H1 (cell line): ENCODE results near the gene SHANK1. TPM values are rescaled to one million over a fixed set of nuclear protein-coding genes. Genes with fewer than 3 reads are reported as not detected.

Experiments
- CTCF ChIA-PET: fragments of 300-600 bp; sonication (Branson Sonifier 250); formaldehyde crosslinking; loops from one replicate; lab custom pipeline; 2021; ENCODE audit not compliant: partially characterized antibody; lab: Charles Lee
- POLR2A ChIA-PET: fragments of 300-600 bp; sonication (Branson Sonifier 250); formaldehyde crosslinking; loops from one replicate; lab custom pipeline; 2021; ENCODE audit warnings: inconsistent platforms; ENCODE audit not compliant: partially characterized antibody; lab: Charles Lee
- DNase-seq, 2 experiments: peaks; one replicate each; pipeline versions ENCODE4 v3.0.0 to v3.0.0-alpha.2; 2010 to 2022; ENCODE audit warnings: low spot score in 2 of 2, low read depth in 1 of 2, mixed read lengths in 1 of 2
- FAIRE-seq: peaks from 2 replicates; lab custom pipeline; 2011; peaks lifted over from hg19 to GRCh38; lab: Jason Lieb, UNC
- H2AFZ ChIP-seq: 2 replicates; pipeline ENCODE4 v1.8.1; 2012; ENCODE audit warnings: low read length, inconsistent platforms
- H2AK5ac ChIP-seq: 2 replicates; pipeline ENCODE4 v1.6.1; 2013; ENCODE audit warnings: low read depth, low read length
- H2BK120ac ChIP-seq: replicated peaks from 2 replicates; pipeline ENCODE3; 2013; ENCODE audit warnings: low read depth, low read length, inconsistent platforms
- H2BK12ac ChIP-seq: 2 replicates; pipeline ENCODE4 v1.6.1; 2013; ENCODE audit warnings: low read depth, low read length
- H2BK15ac ChIP-seq: 2 replicates; pipeline ENCODE4 v1.6.1; 2013; ENCODE audit warnings: low read length
- H2BK20ac ChIP-seq: 2 replicates; pipeline ENCODE4 v1.6.1; 2013; ENCODE audit warnings: low read length
- H2BK5ac ChIP-seq: 2 replicates; pipeline ENCODE4 v1.6.1; 2013; ENCODE audit warnings: low read depth, low read length
- H3K14ac ChIP-seq: 2 replicates; pipeline ENCODE4 v1.6.1; 2013; ENCODE audit warnings: inconsistent platforms; ENCODE audit not compliant: insufficient read length
- H3K18ac ChIP-seq: 2 replicates; pipeline ENCODE4 v1.6.1; 2013; ENCODE audit warnings: low read length; ENCODE audit errors: extremely low read depth
- H3K23ac ChIP-seq: 2 replicates; pipeline ENCODE4 v1.6.1; 2013; ENCODE audit warnings: inconsistent platforms; ENCODE audit not compliant: insufficient read length
- H3K23me2 ChIP-seq: 2 replicates; pipeline ENCODE4 v1.6.1; 2013; ENCODE audit warnings: low read depth, low read length
- H3K27ac ChIP-seq: 2 replicates; pipeline ENCODE4 v1.6.1; 2011; ENCODE audit warnings: low read depth, low read length, inconsistent platforms
- H3K27me3 ChIP-seq, 4 experiments: replicated peaks in 1 of 4; 1 replicate in 1 of 4; 2 replicates in 3 of 4; pipeline versions ENCODE4 v1.6.1 to v1.8.1; 2011 to 2013; ENCODE audit warnings: low read length in 3 of 4, mild to moderate bottlenecking in 3 of 4, inconsistent platforms in 2 of 4, mixed read lengths in 2 of 4, moderate library complexity in 1 of 4; ENCODE audit not compliant: control insufficient read depth in 3 of 4, insufficient read depth in 3 of 4; ENCODE audit errors: extremely low read depth in 1 of 4
- H3K36me3 ChIP-seq, 4 experiments: 2 replicates each; pipeline versions ENCODE4 v1.6.1 to v1.8.1; 2011 to 2013; ENCODE audit warnings: mild to moderate bottlenecking in 4 of 4, low read length in 3 of 4, moderate library complexity in 2 of 4, control low read depth in 1 of 4, inconsistent platforms in 1 of 4; ENCODE audit not compliant: insufficient read depth in 4 of 4, control insufficient read depth in 2 of 4
- H3K4ac ChIP-seq: replicated peaks from 2 replicates; pipeline ENCODE3; 2013; ENCODE audit warnings: low read length, low read depth, mixed read lengths, inconsistent platforms; ENCODE audit not compliant: insufficient read length
- H3K4me1 ChIP-seq, 4 experiments: replicated peaks in 1 of 4; 1 replicate in 1 of 4; 2 replicates in 3 of 4; pipeline versions ENCODE4 v1.6.1 to v1.8.1; 2011 to 2013; ENCODE audit warnings: low read length in 3 of 4, inconsistent platforms in 2 of 4, mixed read lengths in 1 of 4; ENCODE audit not compliant: insufficient read depth in 4 of 4, control insufficient read depth in 3 of 4
- H3K4me2 ChIP-seq, 2 experiments: 2 replicates each; pipeline versions ENCODE4 v1.6.1 to v1.8.1; 2011 to 2013; ENCODE audit warnings: low read depth in 2 of 2, low read length in 2 of 2, control low read depth in 1 of 2, inconsistent platforms in 1 of 2, mild to moderate bottlenecking in 1 of 2; ENCODE audit not compliant: insufficient read depth in 1 of 2
- H3K4me3 ChIP-seq, 4 experiments: fragments of 200-600, 300-600 bp in 1 of 4; sonication (generic), shearing (Covaris generic), sonication (Bioruptor Twin) in 1 of 4; 2 replicates each; pipeline versions ENCODE4 v1.5.1 to v1.8.1; 2011 to 2016; ENCODE audit warnings: low read length in 4 of 4, low read depth in 3 of 4, control low read depth in 2 of 4, inconsistent platforms in 2 of 4, mild to moderate bottlenecking in 2 of 4, mixed read lengths in 1 of 4, moderate library complexity in 1 of 4; ENCODE audit not compliant: insufficient read depth in 2 of 4; ENCODE audit errors: extremely low read depth in 1 of 4
- H3K56ac ChIP-seq: replicated peaks from 2 replicates; pipeline ENCODE3; 2013; ENCODE audit warnings: low read depth, mild to moderate bottlenecking, mixed read lengths, low read length, inconsistent platforms; ENCODE audit not compliant: insufficient read length
- H3K79me1 ChIP-seq: 2 replicates; pipeline ENCODE4 v1.6.1; 2013; ENCODE audit warnings: low read depth, low read length, control low read depth
- H3K79me2 ChIP-seq, 2 experiments: 2 replicates each; pipeline versions ENCODE4 v1.6.1 to v1.8.1; 2012 to 2013; ENCODE audit warnings: low read length in 2 of 2, mild to moderate bottlenecking in 2 of 2, inconsistent platforms in 1 of 2; ENCODE audit not compliant: insufficient read depth in 2 of 2, control insufficient read depth in 1 of 2
- H3K9ac ChIP-seq, 4 experiments: replicated peaks in 1 of 4; 1 replicate in 1 of 4; 2 replicates in 3 of 4; pipeline versions ENCODE4 v1.6.1 to v1.8.1; 2011 to 2013; ENCODE audit warnings: low read depth in 3 of 4, low read length in 3 of 4, control low read depth in 2 of 4, mild to moderate bottlenecking in 2 of 4, moderate library complexity in 2 of 4, inconsistent platforms in 1 of 4; ENCODE audit errors: extremely low read depth in 1 of 4
- H3K9me3 ChIP-seq, 2 experiments: 2 replicates each; pipeline versions ENCODE4 v1.6.1 to v1.8.1; 2012 to 2013; ENCODE audit warnings: mild to moderate bottlenecking in 2 of 2, moderate library complexity in 2 of 2, control low read depth in 1 of 2, inconsistent platforms in 1 of 2, low read depth in 1 of 2, low read length in 1 of 2, mixed read lengths in 1 of 2; ENCODE audit not compliant: insufficient read depth in 2 of 2
- H4K20me1 ChIP-seq, 2 experiments: replicated peaks in 1 of 2; 2 replicates each; pipeline versions ENCODE3 to v1.8.1; 2011 to 2013; ENCODE audit warnings: inconsistent platforms in 2 of 2, low read length in 2 of 2, mild to moderate bottlenecking in 1 of 2; ENCODE audit not compliant: insufficient read depth in 2 of 2, control insufficient read depth in 1 of 2
- H4K5ac ChIP-seq: 2 replicates; pipeline ENCODE4 v1.6.1; 2013; ENCODE audit warnings: low read length, low read depth, mixed read lengths, inconsistent platforms; ENCODE audit not compliant: insufficient read length
- H4K8ac ChIP-seq: 2 replicates; pipeline ENCODE4 v1.8.0; 2013; ENCODE audit warnings: mild to moderate bottlenecking, moderate library complexity, low read length, inconsistent platforms; ENCODE audit not compliant: insufficient read depth; ENCODE audit errors: extremely low read depth
- H4K91ac ChIP-seq: replicated peaks from 2 replicates; pipeline ENCODE3; 2013; ENCODE audit warnings: low read length, mixed read lengths, inconsistent platforms; ENCODE audit not compliant: insufficient read length
- JUND ChIP-seq: IDR thresholded peaks from 2 replicates; pipeline ENCODE4 v1.6.1; 2011; ENCODE audit warnings: mild to moderate bottlenecking, improper control_type of control experiment, low read length
- WGBS, 2 experiments: shearing (Covaris generic) in 1 of 2; methylation state at CpG; one replicate each; pipeline versions ENCODE4 v1.1.6 to v1.1.7; 2013 to 2015; ENCODE audit warnings: low lambda C conversion rate in 2 of 2, mixed read lengths in 2 of 2, inconsistent platforms in 1 of 2, low coverage in 1 of 2, missing lambda C conversion rate in 1 of 2; ENCODE audit not compliant: insufficient replicate concordance in 2 of 2, insufficient coverage in 1 of 2, insufficient read length in 1 of 2; ENCODE audit errors: extremely low coverage in 1 of 2, missing lambda C conversion rate in 1 of 2; 5-methylcytosine and 5-hydroxymethylcytosine counted together
- polyA plus RNA-seq, 7 experiments: library from polyadenylated mRNA; depleted of rRNA in 3 of 7; stranded (reverse) in 5 of 7; unstranded in 2 of 7; fragments of >200 nt in 5 of 7; fragments of 200-250 nt in 2 of 7; gene quantifications; 1 replicate in 5 of 7; 2 replicates in 1 of 7; 4 replicates in 1 of 7; pipeline versions ENCODE4 v1.2.1 to v1.2.3, GENCODE V29; 2011 to 2013; ENCODE audit warnings: missing spikeins in 2 of 7, mixed read lengths in 2 of 7
- total RNA-seq: library from RNA; stranded (reverse); fragmentation: NEBNext Ultra II Directional; extraction: Animal tissue kit (Norgen Biotek cat#: 25700); gene quantifications from 2 replicates; pipeline ENCODE4 v1.2.1, GENCODE V29; 2021

The SHANK1 gene
- total and polyA plus RNA-seq, 2 of the 8 experiments (the other 6 are each of a cell fraction or from before 2014, with no cell fraction given), result 1.1 to 3.7 TPM

- Histone ChIP-seq H3K14ac (no peak overlapping the region), H3K4me1 (peaks cover 0 to 8% (median 4%) of the 10 kb centered on the region in 4 experiments; a peak in 5 of 7 replicates), H2BK12ac (no peak overlapping the region), H2BK5ac (no peak overlapping the region), H3K79me2 (no peaks in the 10 kb centered on the region), H3K18ac (no peak overlapping the region), H3K23ac (no peak overlapping the region), H3K56ac (no peak overlapping the region), H3K9ac (no peak overlapping the region), H2BK20ac (no peak overlapping the region), H2BK15ac (no peak overlapping the region), H3K4me3 (peak overlapping the region in 1 of 4 experiments; percentile 53; a peak in 4 of 8 replicates), H3K4ac (no peak overlapping the region), H3K36me3 (no peaks in the 10 kb centered on the region; a peak in 1 of 8 replicates), H4K8ac (no peak overlapping the region), H3K9me3 (0 out of 4 replicates have a peak, but pooled peaks cover 0 to 5% of the 10 kb centered on the region in 2 experiments), H4K5ac (no peak overlapping the region), H2BK120ac (no peak overlapping the region), H2AK5ac (no peak overlapping the region), H4K91ac (no peak overlapping the region), H4K20me1 (peaks cover 0 to 5% of the 10 kb centered on the region in 2 experiments), H3K79me1 (no peaks in the 10 kb centered on the region), H3K27ac (no peak overlapping the region), H2AFZ (no peak overlapping the region), H3K27me3 (peaks cover 27 to 46% (median 41%) of the 10 kb centered on the region in 4 experiments), H3K4me2 (peak overlapping the region; percentile 49; a peak in 1 of 4 replicates), H3K23me2 (peaks cover 1% of the 10 kb centered on the region; the same call in 1 of the 2 replicates)
- FAIRE-seq (no peak), DNase-seq (peak in 1 of 2 experiments; percentile 55)
- ChIA-PET POLR2A (no interaction called here), CTCF (interaction anchor here (1.2 to 3.9 kb wide), 5 partner anchors 13 to 55 kb away, joined by 3 to 28 read pairs (median 10); partner anchors contain the start of gene CLEC11A)
- no peak for TF ChIP-seq JUND
- 26% methylated on average over 27 of the region's 49 CpGs; no CpG with 5 or more reads in 1 of the 2 experiments for WGBS, 2 experiments
Measured at GRCh38 chr19:50668416-50668815, 51.2 kb downstream of the SHANK1 start.
